Upper lobe of left lung (tissue), 6 donors: ENCODE measurements around the gene ZNF385B. TPM values are rescaled to one million over a fixed set of nuclear protein-coding genes. Genes with fewer than 3 reads are reported as not detected.

Experiments
- ATAC-seq, 2 donors: fragments of 200-7000 bp; cut with Tn5 transposase; one replicate each; pipeline ENCODE4 v1.9.1; 2022; ENCODE audit warnings: mild to moderate bottlenecking in 2 of 2, moderate library complexity in 2 of 2; ENCODE audit not compliant: low FRiP score in 2 of 2
- DNase-seq, 2 donors: peaks; one replicate each; pipeline ENCODE4 v3.0.0-alpha.2; 2019 to 2020
- H3K27ac ChIP-seq, 4 donors: fragments of 200-600 bp; sonication (generic); one replicate each; pipeline ENCODE4 v1.5.1; 2016 to 2019
- H3K27me3 ChIP-seq, 4 donors: fragments of 200-600 bp; sonication (generic); one replicate each; pipeline ENCODE4 v1.5.1; 2017 to 2019
- H3K36me3 ChIP-seq, 4 donors: fragments of 200-600 bp; sonication (generic); one replicate each; pipeline ENCODE4 v1.5.1; 2016 to 2019
- H3K4me1 ChIP-seq, 4 donors: fragments of 200-600 bp; sonication (generic); one replicate each; pipeline ENCODE4 v1.5.1; 2018 to 2019
- H3K4me3 ChIP-seq, 4 donors: fragments of 200-600 bp; sonication (generic); one replicate each; pipeline ENCODE4 v1.5.1; 2017 to 2019; ENCODE audit warnings: mild to moderate bottlenecking in 2 of 4, moderate library complexity in 1 of 4
- H3K9me3 ChIP-seq, 4 donors: fragments of 200-600 bp; sonication (generic); one replicate each; pipeline ENCODE4 v1.5.1; 2018 to 2019
- EP300 ChIP-seq, 4 donors: sonication (generic); formaldehyde crosslinking; IDR thresholded peaks; one replicate each; pipeline ENCODE4 v1.5.1; 2017; ENCODE audit warnings: antibody characterized with exemption in 4 of 4, control low read depth in 2 of 4
- POLR2A ChIP-seq, 4 donors: fragments of 450-650 bp; IDR thresholded peaks; one replicate each; pipeline ENCODE4 v1.5.1; 2016 to 2017; ENCODE audit warnings: antibody characterized with exemption in 4 of 4, mild to moderate bottlenecking in 2 of 4
- POLR2AphosphoS5 ChIP-seq, 2 donors: sonication (generic); formaldehyde crosslinking; IDR thresholded peaks; one replicate each; pipeline ENCODE4 v1.5.1; 2017; ENCODE audit warnings: antibody characterized with exemption in 2 of 2
- WGBS, 2 donors: methylation state at CpG; one replicate each; pipeline ENCODE4 v1.1.5; 2017 to 2018; 5-methylcytosine and 5-hydroxymethylcytosine counted together
- total RNA-seq, 6 donors: library from RNA; depleted of rRNA in 4 of 6; stranded (reverse); fragments of >200 nt in 4 of 6; gene quantifications; one replicate each; pipeline versions ENCODE4 v1.1.0 to v1.2.1, GENCODE V29; 2016 to 2021
- TF ChIP-seq, protein P1 (sequence below), 6 experiments: fragments of 450-650 bp in 4 of 6; fragments of 200-600 bp in 2 of 6; sonication (generic) in 2 of 6; IDR thresholded peaks; one replicate each; pipeline ENCODE4 v1.5.1; 2016 to 2019; ENCODE audit warnings: antibody characterized with exemption in 6 of 6
- donor health status: DM: no; HTN: no; CAD: no; lungs with moderate emphysema.
- donor health status: DM: no; HTN: yes; CAD: no; lungs with severe emphysema.

The ZNF385B gene
- total RNA-seq, 6 donors from 2014 or later, result 22.1 to 93.5 (median 40.2) TPM

DNA sequence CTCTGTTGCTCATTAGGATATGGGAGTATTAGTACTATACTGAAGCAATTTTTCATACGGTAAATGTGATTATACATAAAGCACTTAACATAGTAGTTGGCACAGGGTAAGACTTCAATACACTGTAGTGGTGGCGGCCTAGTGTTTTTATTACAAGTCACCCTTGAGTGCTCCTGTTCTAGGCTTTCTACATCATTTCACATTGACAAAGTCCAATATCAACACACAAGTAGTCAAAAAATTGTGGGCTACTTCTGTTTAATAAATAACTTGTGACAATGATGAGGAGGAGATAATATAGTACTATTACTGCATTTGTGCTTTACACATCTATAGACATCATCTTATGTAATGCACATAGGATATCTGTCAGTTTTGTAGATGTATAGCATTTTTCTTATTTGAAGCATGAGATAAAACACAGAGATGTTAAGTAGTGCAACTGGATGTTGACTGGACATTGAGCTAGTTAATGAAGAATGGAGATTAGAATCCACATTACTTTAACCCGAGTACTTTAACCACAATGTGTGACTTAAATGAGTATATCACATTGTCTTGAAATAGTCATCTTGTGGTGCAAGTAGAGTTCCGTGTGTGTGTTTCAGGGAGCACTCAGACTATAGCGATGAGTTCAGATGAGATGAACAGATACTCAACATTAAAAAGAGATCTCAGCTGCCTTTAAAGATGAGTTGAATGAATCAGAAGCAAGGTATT is 134.8 kb downstream of the ZNF385B start:
- TF ChIP-seq POLR2AphosphoS5 (IDR thresholded peaks at IDR 0.05) (no peak), POLR2A (IDR thresholded peaks at IDR 0.05) (no peak), EP300 (IDR thresholded peaks at IDR 0.05) (no peak)
- TF ChIP-seq, protein P1, sequence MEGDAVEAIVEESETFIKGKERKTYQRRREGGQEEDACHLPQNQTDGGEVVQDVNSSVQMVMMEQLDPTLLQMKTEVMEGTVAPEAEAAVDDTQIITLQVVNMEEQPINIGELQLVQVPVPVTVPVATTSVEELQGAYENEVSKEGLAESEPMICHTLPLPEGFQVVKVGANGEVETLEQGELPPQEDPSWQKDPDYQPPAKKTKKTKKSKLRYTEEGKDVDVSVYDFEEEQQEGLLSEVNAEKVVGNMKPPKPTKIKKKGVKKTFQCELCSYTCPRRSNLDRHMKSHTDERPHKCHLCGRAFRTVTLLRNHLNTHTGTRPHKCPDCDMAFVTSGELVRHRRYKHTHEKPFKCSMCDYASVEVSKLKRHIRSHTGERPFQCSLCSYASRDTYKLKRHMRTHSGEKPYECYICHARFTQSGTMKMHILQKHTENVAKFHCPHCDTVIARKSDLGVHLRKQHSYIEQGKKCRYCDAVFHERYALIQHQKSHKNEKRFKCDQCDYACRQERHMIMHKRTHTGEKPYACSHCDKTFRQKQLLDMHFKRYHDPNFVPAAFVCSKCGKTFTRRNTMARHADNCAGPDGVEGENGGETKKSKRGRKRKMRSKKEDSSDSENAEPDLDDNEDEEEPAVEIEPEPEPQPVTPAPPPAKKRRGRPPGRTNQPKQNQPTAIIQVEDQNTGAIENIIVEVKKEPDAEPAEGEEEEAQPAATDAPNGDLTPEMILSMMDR (IDR thresholded peaks at IDR 0.05), result no peak
- Histone ChIP-seq H3K36me3 (no peaks in the 10 kb centered on the region), H3K27ac (no peak overlapping the region), H3K4me1 (no peaks in the 10 kb centered on the region), H3K4me3 (no peak overlapping the region), H3K9me3 (no peaks in the 10 kb centered on the region), H3K27me3 (no peaks in the 10 kb centered on the region)
- ATAC-seq (no peak), DNase-seq (no peak)
- WGBS, 2 donors, result 87 to 93% methylated on average over 5 of the region's 5 CpGs

DNA sequence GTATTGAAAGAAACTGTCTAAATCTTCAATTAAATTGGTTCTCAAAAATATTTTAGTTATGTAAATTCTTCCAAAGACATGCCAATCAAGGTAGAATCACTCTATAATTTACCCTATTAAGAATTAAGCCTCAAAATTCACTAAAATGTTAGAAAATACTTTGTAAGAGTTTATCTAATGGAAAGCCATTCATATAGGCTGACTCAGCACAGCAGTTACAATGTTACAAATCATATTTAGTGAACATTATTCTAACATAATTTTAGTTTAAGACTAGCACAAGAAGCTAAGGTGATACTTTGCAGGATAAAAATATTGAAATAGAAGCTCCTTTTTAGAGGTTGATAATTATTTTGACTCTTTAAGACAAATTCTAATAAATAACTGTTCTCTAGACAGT is 137.0 kb downstream of the ZNF385B start:
- Histone ChIP-seq H3K27me3 (no peaks in the 10 kb centered on the region), H3K4me1 (no peaks in the 10 kb centered on the region), H3K27ac (no peak overlapping the region), H3K4me3 (no peak overlapping the region), H3K9me3 (no peaks in the 10 kb centered on the region), H3K36me3 (no peaks in the 10 kb centered on the region)
- no peak for DNase-seq
- TF ChIP-seq, protein P1 (IDR thresholded peaks at IDR 0.05), result no peak
- TF ChIP-seq EP300 (IDR thresholded peaks at IDR 0.05) (no peak), POLR2AphosphoS5 (IDR thresholded peaks at IDR 0.05) (no peak), POLR2A (IDR thresholded peaks at IDR 0.05) (no peak)
- ATAC-seq, result no peak

DNA sequence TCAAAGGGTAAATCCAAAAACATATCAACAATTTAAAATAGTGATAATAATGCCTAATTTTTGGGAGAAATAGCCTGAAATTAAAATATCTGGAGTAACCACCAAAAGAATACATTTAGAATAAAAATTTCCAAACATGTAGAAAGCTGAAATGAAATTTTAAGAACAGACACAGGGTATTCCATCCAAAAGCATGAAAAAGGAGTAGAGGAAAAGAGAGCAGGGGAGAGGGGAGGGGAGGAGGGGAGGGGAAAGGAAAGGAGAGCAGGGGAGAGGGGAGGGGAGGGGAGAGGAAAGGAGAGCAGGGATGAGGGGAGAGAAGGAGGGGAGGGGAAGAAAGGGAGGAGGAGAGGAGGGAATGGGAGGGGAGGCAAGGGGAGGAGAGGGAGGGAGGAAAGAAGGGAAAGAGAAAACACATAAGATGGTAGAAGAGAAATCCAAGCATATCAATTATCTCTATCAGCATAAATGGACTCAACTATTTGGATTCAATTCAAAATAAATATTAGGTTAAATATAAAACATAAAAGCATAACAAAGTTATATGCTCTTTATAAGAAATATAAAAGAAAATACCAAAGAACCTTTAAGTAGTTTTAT is 141.1 kb downstream of the ZNF385B start:
- Histone ChIP-seq H3K27me3 (no peaks in the 10 kb centered on the region), H3K4me1 (no peaks in the 10 kb centered on the region), H3K36me3 (no peaks in the 10 kb centered on the region), H3K27ac (no peak overlapping the region), H3K9me3 (no peaks in the 10 kb centered on the region), H3K4me3 (no peak overlapping the region)
- DNase-seq (no peak), ATAC-seq (no peak)
- TF ChIP-seq, protein P1 (IDR thresholded peaks at IDR 0.05), result no peak
- TF ChIP-seq POLR2A (IDR thresholded peaks at IDR 0.05) (no peak), POLR2AphosphoS5 (IDR thresholded peaks at IDR 0.05) (no peak), EP300 (IDR thresholded peaks at IDR 0.05) (no peak)

DNA sequence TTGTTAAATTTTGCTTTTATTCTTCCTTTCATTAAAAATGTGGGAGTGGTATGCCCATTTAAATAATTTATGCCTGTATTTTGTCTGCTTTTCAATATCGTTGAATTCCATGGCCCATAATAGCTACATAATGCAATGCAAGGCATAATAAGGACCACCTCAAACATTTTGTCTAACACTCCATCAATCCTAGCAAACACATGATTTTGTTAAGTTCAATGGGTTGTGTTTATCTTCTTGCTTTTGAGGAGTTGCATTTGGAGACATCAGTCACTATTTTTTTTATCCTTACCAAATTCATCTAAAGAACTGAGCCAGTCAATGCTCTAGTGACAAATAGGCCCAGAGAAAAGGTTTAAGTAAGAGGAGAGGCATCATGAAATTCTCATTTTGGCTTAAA is 145.5 kb downstream of the ZNF385B start:
- Histone ChIP-seq H3K27me3 (no peaks in the 10 kb centered on the region), H3K4me3 (no peak overlapping the region), H3K4me1 (no peaks in the 10 kb centered on the region), H3K27ac (no peak overlapping the region), H3K9me3 (no peaks in the 10 kb centered on the region), H3K36me3 (no peaks in the 10 kb centered on the region)
- TF ChIP-seq POLR2A (IDR thresholded peaks at IDR 0.05), result no peak
- TF ChIP-seq EP300 (IDR thresholded peaks at IDR 0.05), result no peak
- TF ChIP-seq, protein P1 (IDR thresholded peaks at IDR 0.05), result no peak
- TF ChIP-seq POLR2AphosphoS5 (IDR thresholded peaks at IDR 0.05), result no peak
- no peak for DNase-seq
- WGBS, 2 donors, result 55 to 70% methylated on average over 1 of the region's 1 CpG
- no peak for ATAC-seq

DNA sequence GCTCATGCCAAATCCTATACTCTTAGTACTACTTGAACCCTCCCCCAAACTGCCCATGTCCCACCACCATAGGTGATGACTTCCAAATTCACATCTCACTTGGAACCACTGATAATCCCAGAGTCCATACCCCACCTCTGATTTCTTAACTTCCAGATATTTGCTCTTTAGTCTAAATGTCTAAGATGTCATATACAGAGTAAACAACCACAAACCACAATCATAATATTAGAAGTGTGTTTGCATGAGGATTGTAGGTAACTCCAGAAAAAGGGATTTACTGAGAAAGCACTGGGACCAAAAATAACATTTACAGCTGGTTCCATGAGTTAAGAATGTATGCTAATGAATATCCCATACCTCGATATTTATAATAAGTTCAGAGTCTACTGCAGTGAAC is 146.2 kb downstream of the ZNF385B start:
- 80 to 88% methylated on average over 1 of the region's 1 CpG for WGBS, 2 donors
- no peak for ATAC-seq
- no peaks in the 10 kb centered on the region for H3K4me1 ChIP-seq
- H3K27ac ChIP-seq, result no peak overlapping the region
- H3K4me3 ChIP-seq, result no peak overlapping the region
- no peaks in the 10 kb centered on the region for H3K36me3 ChIP-seq
- H3K27me3 ChIP-seq, result no peaks in the 10 kb centered on the region
- TF ChIP-seq, protein P1 (IDR thresholded peaks at IDR 0.05), result no peak
- TF ChIP-seq POLR2A (IDR thresholded peaks at IDR 0.05) (no peak), POLR2AphosphoS5 (IDR thresholded peaks at IDR 0.05) (no peak), EP300 (IDR thresholded peaks at IDR 0.05) (no peak)
- no peak for DNase-seq
- no peaks in the 10 kb centered on the region for H3K9me3 ChIP-seq
